HCT116 (cell line): ENCODE results near the gene PEAK3. TPM values are rescaled to one million over a fixed set of nuclear protein-coding genes. Genes with fewer than 3 reads are reported as not detected.

Experiments used
- ATAC-seq: fragments of 200-7000 bp; cut with Tn5 transposase; 2 replicates; pipeline ENCODE4 v1.9.1; 2020; ENCODE audit warnings: mild to moderate bottlenecking, moderate library complexity
- BruUV-seq: library from RNA; stranded (reverse); fragments of 400-500 nt; replicated peaks from 2 replicates; lab custom pipeline; 2021; lab: Mats Ljungman, UMichigan
- CTCF ChIA-PET: fragments of 300-600 bp; sonication (Branson Sonifier 250); formaldehyde crosslinking; loops from one replicate; lab custom pipeline; 2021; ENCODE audit warnings: antibody characterized with exemption; lab: Charles Lee
- POLR2A ChIA-PET: fragments of 300-600, 350-600 bp; sonication (Branson Sonifier 250); formaldehyde crosslinking; loops from one replicate; lab custom pipeline; 2021; ENCODE audit warnings: antibody characterized with exemption; lab: Charles Lee
- RAD21 ChIA-PET, 2 experiments: fragments of 300-600 bp; sonication (Branson Sonifier 250); formaldehyde crosslinking; loops; one replicate each; lab custom pipeline; 2023; ENCODE audit warnings: low total read pairs in 2 of 2; ENCODE audit not compliant: uncharacterized antibody in 2 of 2, unreplicated experiment in 2 of 2, low non-redundant PET in 1 of 2; lab: Charles Lee
- DNase-seq: peaks from one replicate; pipeline ENCODE4 v3.0.0-alpha.2; 2010; ENCODE audit warnings: low read depth, low spot score
- H2AFZ ChIP-seq: fragments of 200-600 bp; shearing (Covaris generic), sonication (generic); 2 replicates; pipeline ENCODE4 v1.6.1; 2017; ENCODE audit warnings: low read depth, mixed run types, mixed read lengths, antibody characterized with exemption, low read length; ENCODE audit not compliant: poor library complexity, severe bottlenecking
- H3K27ac ChIP-seq: 2 replicates; pipeline ENCODE4 v1.5.1; 2012; ENCODE audit warnings: low read depth, low read length
- H3K27me3 ChIP-seq: fragments of 200-600 bp; sonication (generic); 2 replicates; pipeline ENCODE4 v1.6.1; 2016; ENCODE audit warnings: mixed run types, low read length, mixed read lengths; ENCODE audit not compliant: insufficient read depth
- H3K36me3 ChIP-seq, 2 experiments: fragments of 200-500 bp in 1 of 2; fragments of 200-600 bp in 1 of 2; sonication (Bioruptor generic) in 1 of 2; sonication (generic) in 1 of 2; 2 replicates each; pipeline versions ENCODE4 v1.5.1 to v1.6.1; 2014 to 2016; ENCODE audit warnings: low read length in 2 of 2, inconsistent platforms in 1 of 2, mixed read lengths in 1 of 2, mixed run types in 1 of 2; ENCODE audit not compliant: insufficient read depth in 2 of 2, control insufficient read depth in 1 of 2
- H3K4me1 ChIP-seq, 2 experiments: fragments of 200-600 bp in 1 of 2; sonication (generic) in 1 of 2; 2 replicates each; pipeline versions ENCODE4 v1.5.1 to v1.6.1; 2012 to 2017; ENCODE audit warnings: low read length in 2 of 2, inconsistent platforms in 1 of 2, mild to moderate bottlenecking in 1 of 2, mixed read lengths in 1 of 2, mixed run types in 1 of 2, moderate library complexity in 1 of 2; ENCODE audit not compliant: insufficient read depth in 2 of 2, control insufficient read depth in 1 of 2
- H3K4me2 ChIP-seq: fragments of 200-600 bp; sonication (generic); 2 replicates; pipeline ENCODE4 v1.6.1; 2017; ENCODE audit warnings: mixed run types, low read length, mixed read lengths
- H3K4me3 ChIP-seq, 2 experiments: fragments of 200-600 bp in 1 of 2; sonication (generic) in 1 of 2; replicated peaks in 1 of 2; 2 replicates each; pipeline ENCODE4 v1.5.1; 2011 to 2016; ENCODE audit warnings: low read length in 2 of 2, control low read depth in 1 of 2, low read depth in 1 of 2, mild to moderate bottlenecking in 1 of 2, mixed read lengths in 1 of 2, mixed run types in 1 of 2
- H3K79me2 ChIP-seq: fragments of 200-600 bp; sonication (generic); 2 replicates; pipeline ENCODE4 v1.6.1; 2017; ENCODE audit warnings: mild to moderate bottlenecking, mixed run types, low read length, moderate library complexity, mixed read lengths; ENCODE audit not compliant: insufficient read depth
- H3K9ac ChIP-seq: fragments of 200-600 bp; sonication (generic); 2 replicates; pipeline ENCODE4 v1.6.1; 2016; ENCODE audit warnings: low read length, mixed read lengths
- H3K9me2 ChIP-seq: fragments of 200-600 bp; sonication (generic), shearing (Covaris generic); 2 replicates; pipeline ENCODE4 v1.6.1; 2017; ENCODE audit warnings: mixed run types, mild to moderate bottlenecking, moderate library complexity; ENCODE audit not compliant: insufficient read depth
- H3K9me3 ChIP-seq, 2 experiments: fragments of 200-500 bp in 1 of 2; fragments of 200-600 bp in 1 of 2; sonication (Bioruptor generic) in 1 of 2; sonication (generic) in 1 of 2; 2 replicates each; pipeline ENCODE4 v1.6.1; 2014 to 2017; ENCODE audit warnings: low read length in 2 of 2, mixed read lengths in 2 of 2, inconsistent platforms in 1 of 2, low read depth in 1 of 2, mild to moderate bottlenecking in 1 of 2, mixed run types in 1 of 2, moderate library complexity in 1 of 2; ENCODE audit not compliant: control insufficient read depth in 1 of 2, insufficient read depth in 1 of 2
- H4K20me1 ChIP-seq: fragments of 200-600 bp; sonication (generic), shearing (Covaris generic); 2 replicates; pipeline ENCODE4 v1.6.1; 2017; ENCODE audit warnings: mixed run types, mild to moderate bottlenecking, moderate library complexity; ENCODE audit not compliant: insufficient read depth
- ATF3 ChIP-seq: IDR thresholded peaks from 2 replicates; pipeline ENCODE4 v1.6.1; 2012
- CEBPB ChIP-seq: IDR thresholded peaks from 2 replicates; pipeline ENCODE4 v1.6.1; 2012; ENCODE audit warnings: low read depth
- EGR1 ChIP-seq: IDR thresholded peaks from 2 replicates; pipeline ENCODE4 v1.6.1; 2012; ENCODE audit warnings: low read depth
- POLR2AphosphoS5 ChIP-seq: IDR thresholded peaks from 2 replicates; pipeline ENCODE4 v1.6.1; 2011; ENCODE audit warnings: mild to moderate bottlenecking, low read depth, low read length, moderate library complexity
- RAD21 ChIP-seq: IDR thresholded peaks from 2 replicates; pipeline ENCODE4 v1.6.1; 2012; ENCODE audit warnings: low read depth, mild to moderate bottlenecking
- REST ChIP-seq: IDR thresholded peaks from 2 replicates; pipeline ENCODE4 v1.6.1; 2012; ENCODE audit warnings: low read depth
- SP1 ChIP-seq: IDR thresholded peaks from 2 replicates; pipeline ENCODE4 v1.6.1; 2012; ENCODE audit warnings: low read depth
- SRF ChIP-seq: IDR thresholded peaks from 2 replicates; pipeline ENCODE4 v1.6.1; 2012; ENCODE audit warnings: low read depth
- TCF7L2 ChIP-seq: IDR thresholded peaks from 2 replicates; pipeline ENCODE4 v1.7.0; 2011; ENCODE audit warnings: borderline replicate concordance, inconsistent platforms; ENCODE audit not compliant: insufficient read depth, insufficient read length; ENCODE audit errors: extremely low read depth
- ZFX ChIP-seq: fragments of 450-650 bp; IDR thresholded peaks from 2 replicates; pipeline ENCODE4 v1.6.1; 2017
- intact Hi-C: fragments of 100-400 bp; cut with micrococcal nuclease; formaldehyde crosslinking; loops from 2 replicates; pipeline ENCODE4 v1.10.0; 2022
- total RNA-seq: library from RNA; stranded (reverse); gene quantifications from one replicate; pipeline ENCODE4 v1.2.1, GENCODE V29; 2021; ENCODE audit not compliant: unreplicated experiment

PEAK3 gene
- total RNA-seq, 1 experiment from 2014 or later = not detected

GRCh38 chr19:2225415-2226050 is 56.4 kb downstream of the PEAK3 start:
- ChIA-PET POLR2A (no interaction called here), RAD21 (no interaction called here), CTCF (no interaction called here)
- H2AFZ ChIP-seq = no peak overlapping the region
- H3K79me2 ChIP-seq = no peaks in the 10 kb centered on the region
- H3K36me3 ChIP-seq = peaks cover 11 to 32% of the 10 kb centered on the region in 2 experiments; a peak in 3 of 4 replicates
- H3K9me3 ChIP-seq = no peaks in the 10 kb centered on the region
- no peak for DNase-seq
- no peak overlapping the region for H3K4me3 ChIP-seq
- no peak overlapping the region for H3K27ac ChIP-seq
- H4K20me1 ChIP-seq = no peaks in the 10 kb centered on the region
- no peaks in the 10 kb centered on the region for H3K4me1 ChIP-seq
- no peaks in the 10 kb centered on the region for H3K9me2 ChIP-seq
- intact Hi-C loops = no loop called here
- no peak overlapping the region for H3K4me2 ChIP-seq
- ATAC-seq = no peak
- no TSS peak for BruUV-seq
- TF ChIP-seq SRF = no peak
- no peak for TF ChIP-seq POLR2AphosphoS5
- TF ChIP-seq SP1 = no peak
- no peak for TF ChIP-seq REST
- TF ChIP-seq ZFX = no peak
- TF ChIP-seq CEBPB = no peak
- no peak for TF ChIP-seq TCF7L2
- no peak for TF ChIP-seq RAD21
- TF ChIP-seq EGR1 = no peak
- no peak for TF ChIP-seq ATF3
- H3K9ac ChIP-seq = no peak overlapping the region
- H3K27me3 ChIP-seq = no peaks in the 10 kb centered on the region
